Lower lobe of right lung (tissue), 2 donors: ENCODE results near the gene FZR1. TPM values are rescaled to one million over a fixed set of nuclear protein-coding genes. Genes with fewer than 3 reads are reported as not detected.

ENCODE experiments used
- ATAC-seq, 2 donors: fragments of 200-7000 bp; cut with Tn5 transposase; one replicate each; pipeline ENCODE4 v1.9.1; 2020 to 2022; ENCODE audit warnings: mild to moderate bottlenecking in 2 of 2, moderate library complexity in 2 of 2
- DNase-seq: peaks from one replicate; pipeline ENCODE4 v3.0.0-alpha.2; 2020
- H3K27ac ChIP-seq: fragments of 200-600 bp; one replicate; pipeline ENCODE4 v1.8.0; 2022
- H3K27me3 ChIP-seq: fragments of 200-600 bp; one replicate; pipeline ENCODE4 v1.8.0; 2022; ENCODE audit warnings: low read depth
- H3K36me3 ChIP-seq: fragments of 200-600 bp; one replicate; pipeline ENCODE4 v1.8.0; 2022; ENCODE audit warnings: mild to moderate bottlenecking
- H3K4me1 ChIP-seq: fragments of 200-600 bp; one replicate; pipeline ENCODE4 v1.8.0; 2022
- H3K4me3 ChIP-seq: fragments of 200-600 bp; one replicate; pipeline ENCODE4 v1.8.0; 2022; ENCODE audit warnings: mild to moderate bottlenecking
- H3K9me3 ChIP-seq: fragments of 200-600 bp; one replicate; pipeline ENCODE4 v1.8.0; 2022
- intact Hi-C: fragments of 100-400 bp; cut with DNase I; formaldehyde crosslinking; loops from one replicate; pipeline ENCODE4 v1.11.0; 2022
- total RNA-seq: library from RNA; stranded (reverse); fragmentation: NEBNext Ultra II Directional; extraction: Animal tissue kit (Norgen Biotek cat#: 25700); gene quantifications from one replicate; pipeline ENCODE4 v1.2.1, GENCODE V29; 2021
- TF ChIP-seq, protein P1 (sequence below): fragments of 200-600 bp; IDR thresholded peaks from one replicate; pipeline ENCODE4 v1.8.0; 2022; ENCODE audit warnings: antibody characterized with exemption, mild to moderate bottlenecking
- donor health status: DM: no; HTN: yes; CAD: no; lungs with severe emphysema.

Gene FZR1
- total RNA-seq, 1 donor from 2014 or later = 34.1 TPM

DNA sequence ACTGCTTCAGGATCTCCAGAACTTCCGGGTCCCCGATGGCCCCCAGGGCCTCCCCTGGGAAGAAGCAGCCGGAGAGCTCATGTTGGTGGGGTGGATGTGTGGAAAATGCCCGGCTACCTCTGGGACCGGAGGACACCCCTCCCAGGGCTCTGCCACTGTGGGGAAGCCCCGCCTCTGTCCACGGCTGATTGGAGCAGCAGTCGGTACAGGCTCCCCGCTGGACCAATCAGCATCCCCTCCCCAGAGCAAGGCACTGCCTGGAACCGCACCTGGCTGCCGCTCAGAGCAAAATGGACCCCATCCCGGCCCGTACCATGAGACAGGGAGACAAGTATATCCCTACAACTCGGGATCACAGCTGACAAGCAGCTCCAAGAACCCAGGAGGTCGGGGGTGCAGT is 12.1 kb upstream of the FZR1 start:
- ATAC-seq (peak in 1 of 2 donors; percentile 13), DNase-seq (no peak)
- H3K27ac ChIP-seq = no peak overlapping the region
- H3K36me3 ChIP-seq = peaks cover 59% of the 10 kb centered on the region
- intact Hi-C loops = no loop called here
- H3K9me3 ChIP-seq = no peaks in the 10 kb centered on the region
- H3K27me3 ChIP-seq = no peaks in the 10 kb centered on the region
- TF ChIP-seq, protein P1, sequence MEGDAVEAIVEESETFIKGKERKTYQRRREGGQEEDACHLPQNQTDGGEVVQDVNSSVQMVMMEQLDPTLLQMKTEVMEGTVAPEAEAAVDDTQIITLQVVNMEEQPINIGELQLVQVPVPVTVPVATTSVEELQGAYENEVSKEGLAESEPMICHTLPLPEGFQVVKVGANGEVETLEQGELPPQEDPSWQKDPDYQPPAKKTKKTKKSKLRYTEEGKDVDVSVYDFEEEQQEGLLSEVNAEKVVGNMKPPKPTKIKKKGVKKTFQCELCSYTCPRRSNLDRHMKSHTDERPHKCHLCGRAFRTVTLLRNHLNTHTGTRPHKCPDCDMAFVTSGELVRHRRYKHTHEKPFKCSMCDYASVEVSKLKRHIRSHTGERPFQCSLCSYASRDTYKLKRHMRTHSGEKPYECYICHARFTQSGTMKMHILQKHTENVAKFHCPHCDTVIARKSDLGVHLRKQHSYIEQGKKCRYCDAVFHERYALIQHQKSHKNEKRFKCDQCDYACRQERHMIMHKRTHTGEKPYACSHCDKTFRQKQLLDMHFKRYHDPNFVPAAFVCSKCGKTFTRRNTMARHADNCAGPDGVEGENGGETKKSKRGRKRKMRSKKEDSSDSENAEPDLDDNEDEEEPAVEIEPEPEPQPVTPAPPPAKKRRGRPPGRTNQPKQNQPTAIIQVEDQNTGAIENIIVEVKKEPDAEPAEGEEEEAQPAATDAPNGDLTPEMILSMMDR = no peak
- H3K4me3 ChIP-seq = no peak overlapping the region
- H3K4me1 ChIP-seq = no peaks in the 10 kb centered on the region

- Histone ChIP-seq H3K27me3 (no peaks in the 10 kb centered on the region), H3K36me3 (peaks cover 59% of the 10 kb centered on the region), H3K27ac (no peak overlapping the region), H3K9me3 (no peaks in the 10 kb centered on the region), H3K4me3 (no peak overlapping the region), H3K4me1 (peaks cover 2% of the 10 kb centered on the region)
- no peak for ATAC-seq
- intact Hi-C loops = no loop called here
- no peak for DNase-seq
- TF ChIP-seq, protein P1 = no peak
Measured at GRCh38 chr19:3494559-3494958, 11.6 kb upstream of the FZR1 start.

DNA sequence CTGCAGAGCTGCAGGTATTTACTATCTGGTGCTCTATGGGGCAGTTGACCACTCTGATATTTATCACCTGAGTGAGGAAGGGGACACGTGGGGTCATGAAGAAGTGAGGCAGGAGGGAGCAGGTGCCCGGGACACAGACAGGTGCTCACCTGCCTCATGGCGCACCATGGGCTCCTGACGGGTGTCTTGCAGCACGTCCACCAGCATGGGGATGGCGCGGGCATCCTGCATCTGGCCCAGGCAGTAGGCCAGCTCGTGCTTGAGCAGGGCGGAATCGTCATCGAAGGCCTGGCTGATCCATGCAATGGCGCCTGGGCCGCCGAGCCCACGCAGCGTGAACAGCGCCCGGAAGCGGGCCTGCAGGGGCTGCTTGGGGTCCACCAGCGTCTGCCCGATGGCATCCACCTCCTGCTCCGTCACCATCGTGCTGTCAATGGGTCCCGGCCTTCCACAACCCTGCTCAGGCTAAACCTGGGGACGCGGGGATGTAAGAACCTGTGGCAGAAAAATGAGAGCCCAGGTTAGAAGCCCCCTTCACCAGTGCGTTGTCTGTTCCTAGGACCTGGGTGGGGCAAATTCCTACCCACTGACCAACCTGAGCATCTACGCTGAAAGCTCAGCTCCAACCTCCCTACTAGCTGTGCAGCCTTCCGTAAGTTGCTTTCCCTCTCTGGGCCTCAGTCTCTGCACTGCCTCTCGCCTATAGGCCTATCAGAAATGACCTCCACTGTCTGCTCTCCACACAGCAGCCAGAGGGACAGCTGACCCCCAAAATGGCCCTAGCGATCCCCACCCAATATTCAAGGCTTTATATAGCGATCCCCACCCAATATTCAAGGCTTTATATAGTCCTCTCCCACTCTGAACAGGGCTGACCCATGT is 9.5 kb upstream of the FZR1 start:
- Histone ChIP-seq H3K27ac (no peak overlapping the region), H3K4me3 (no peak overlapping the region), H3K4me1 (peaks cover 11% of the 10 kb centered on the region), H3K27me3 (no peaks in the 10 kb centered on the region), H3K36me3 (peaks cover 49% of the 10 kb centered on the region), H3K9me3 (no peaks in the 10 kb centered on the region)
- ATAC-seq (no peak), DNase-seq (no peak)
- TF ChIP-seq, protein P1 = no peak
- intact Hi-C loops = no loop called here

DNA sequence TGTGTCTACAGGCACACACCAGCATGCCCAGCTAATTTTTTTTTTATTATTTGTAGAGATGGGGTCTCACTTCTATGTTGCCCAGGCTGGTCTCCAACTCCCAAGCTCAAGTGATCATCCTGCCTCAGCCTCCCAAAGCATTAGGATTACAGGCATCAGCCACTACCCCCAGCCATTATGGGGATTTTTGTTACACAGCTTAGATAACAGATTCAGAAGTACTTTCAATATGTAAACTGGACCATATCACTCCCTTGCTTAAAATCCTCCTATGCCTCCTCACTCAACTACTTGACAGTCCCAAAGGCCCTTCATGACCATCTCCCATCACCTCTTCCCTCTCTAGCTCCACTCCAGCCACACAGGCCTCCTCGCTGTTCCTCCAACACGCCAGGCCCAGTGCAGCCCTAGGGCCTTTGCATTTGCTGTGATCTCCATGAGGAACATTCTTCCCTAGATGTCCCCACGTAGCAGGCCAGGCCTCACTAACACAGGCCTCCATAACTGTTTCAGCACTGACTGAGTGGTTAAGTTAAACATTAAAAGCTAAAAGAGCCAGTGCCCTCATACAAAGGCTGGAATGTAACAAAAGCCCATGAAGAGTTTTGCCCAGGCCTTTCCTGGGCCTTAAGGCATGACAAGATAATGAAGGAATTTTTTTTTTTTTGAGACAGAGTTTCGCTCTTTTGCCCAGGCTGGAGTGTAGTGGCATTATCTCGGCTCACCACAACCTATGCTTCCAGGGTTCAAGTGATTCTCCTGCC is 8.2 kb upstream of the FZR1 start:
- peaks cover 36% of the 10 kb centered on the region for H3K36me3 ChIP-seq

DNA sequence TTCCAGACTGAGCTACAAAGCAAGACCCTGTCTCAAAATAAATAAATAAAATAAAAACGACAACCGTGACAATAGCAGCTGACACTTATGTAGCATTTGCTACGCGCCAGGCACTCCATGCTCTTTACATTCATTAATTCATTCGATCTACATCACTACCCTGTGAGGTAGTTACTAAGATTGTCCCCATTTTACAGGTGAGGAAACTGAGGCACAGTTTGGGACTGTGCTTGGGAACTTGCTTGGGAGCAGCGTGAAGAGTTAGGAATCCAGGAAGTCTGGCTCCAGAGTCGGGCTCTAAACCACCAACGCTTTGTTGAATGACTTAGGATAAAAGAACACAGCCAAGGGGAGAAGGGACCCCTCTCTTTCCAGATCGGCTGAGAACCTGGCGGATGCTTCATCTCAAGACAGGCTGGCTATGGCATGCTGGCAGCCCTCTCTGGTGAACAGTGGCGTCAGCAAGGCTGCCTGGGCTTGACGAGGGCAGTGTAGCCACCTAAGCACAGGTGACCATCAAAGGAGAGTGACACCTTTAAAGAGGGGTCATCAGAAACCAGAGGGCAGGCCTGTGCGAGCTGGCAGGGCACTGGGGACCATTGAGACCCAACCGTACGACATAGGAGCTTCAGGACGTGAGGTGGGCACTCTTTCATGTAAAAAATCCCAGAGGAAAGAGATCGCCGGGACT is 6.2 kb upstream of the FZR1 start:
- Histone ChIP-seq H3K27me3 (no peaks in the 10 kb centered on the region), H3K9me3 (no peaks in the 10 kb centered on the region), H3K4me1 (peaks cover 11% of the 10 kb centered on the region), H3K36me3 (peaks cover 18% of the 10 kb centered on the region), H3K4me3 (peak overlapping the region; percentile 100), H3K27ac (peak overlapping the region; percentile 99)
- peak; percentile 9 to 15 for ATAC-seq
- DNase-seq = no peak
- TF ChIP-seq, protein P1 = no peak
- intact Hi-C loops = no loop called here

More for the DNA sequence above, 8.2 kb upstream of the FZR1 start:
- no peak overlapping the region for H3K4me3 ChIP-seq
- H3K9me3 ChIP-seq = no peaks in the 10 kb centered on the region
- intact Hi-C loops = no loop called here
- DNase-seq (no peak), ATAC-seq (no peak)
- peaks cover 11% of the 10 kb centered on the region for H3K4me1 ChIP-seq
- no peaks in the 10 kb centered on the region for H3K27me3 ChIP-seq
- TF ChIP-seq, protein P1 = no peak
- H3K27ac ChIP-seq = no peak overlapping the region
